PFSK-1 (cell line): ENCODE data around the gene MPIG6B.

Experiments
- FOXP2 ChIP-seq: optimal IDR thresholded peaks from 2 replicates; pipeline ENCODE3; 2011; ENCODE audit warnings: borderline replicate concordance, control low read depth, inconsistent platforms; ENCODE audit not compliant: insufficient read depth; ENCODE audit errors: extremely low read length, extremely low read depth
- POLR2AphosphoS5 ChIP-seq: IDR thresholded peaks from 2 replicates; pipeline ENCODE4 v1.6.1; 2012; ENCODE audit warnings: low read depth, mild to moderate bottlenecking, control low read depth, low read length, moderate library complexity
- REST ChIP-seq, 2 experiments: IDR thresholded peaks; 2 replicates each; pipeline versions ENCODE4 v1.6.1 to v1.8.0; 2011 to 2012; ENCODE audit warnings: low read depth in 2 of 2, low read length in 2 of 2, control low read depth in 1 of 2, inconsistent platforms in 1 of 2, mild to moderate bottlenecking in 1 of 2, moderate library complexity in 1 of 2; ENCODE audit not compliant: insufficient read depth in 1 of 2
- SIN3A ChIP-seq: IDR thresholded peaks from 2 replicates; pipeline ENCODE4 v1.6.1; 2012; ENCODE audit warnings: mild to moderate bottlenecking, low read length, moderate library complexity, borderline replicate concordance; ENCODE audit not compliant: insufficient read depth
- TAF1 ChIP-seq: IDR thresholded peaks from 2 replicates; pipeline ENCODE4 v1.6.1; 2012; ENCODE audit warnings: low read length, control low read depth, borderline replicate concordance; ENCODE audit not compliant: insufficient read depth

GRCh38 chr6:31770860-31771259 lies 47.7 kb downstream of the MPIG6B start:
- no peak for TF ChIP-seq POLR2AphosphoS5
- no peak for TF ChIP-seq TAF1
- TF ChIP-seq REST (IDR thresholded peaks at IDR 0.05; ENCODE audit: insufficient read depth in 1 of 2, low read depth in 2 of 2, low read length in 2 of 2) = no peak
- no peak for TF ChIP-seq SIN3A
- no peak for TF ChIP-seq FOXP2
